A549 (cell line): ENCODE results near the gene TNFRSF1B. TPM values are rescaled to one million over a fixed set of nuclear protein-coding genes. Genes with fewer than 3 reads are reported as not detected.

Source experiments
- ATAC-seq, 2 experiments: fragments of 200-7000 bp in 1 of 2; fragments of >200 bp in 1 of 2; cut with Nextera tagmentation in 1 of 2; cut with Tn5 transposase in 1 of 2; 3 replicates each; pipeline versions ENCODE4 v1.8.0 to v1.9.1; 2018 to 2020; ENCODE audit warnings: mild to moderate bottlenecking in 1 of 2, moderate library complexity in 1 of 2
- CTCF ChIA-PET: fragments of 300-600 bp; sonication (Branson Sonifier 250); formaldehyde crosslinking; extraction: SDS; loops from one replicate; lab custom pipeline; 2021; ENCODE audit warnings: antibody characterized with exemption, inconsistent platforms; lab: Yijun Ruan, JAX
- POLR2A ChIA-PET: fragments of 350-600 bp; formaldehyde crosslinking; extraction: SDS; loops from one replicate; lab custom pipeline; 2021; ENCODE audit warnings: antibody characterized with exemption, inconsistent platforms; lab: Yijun Ruan, JAX
- DNase-seq, 2 experiments: peaks; one replicate each; pipeline versions ENCODE4 v3.0.0 to v3.0.0-alpha.2; 2011 to 2016; ENCODE audit warnings: low read depth in 1 of 2, low spot score in 1 of 2
- FAIRE-seq: peaks from 2 replicates; lab custom pipeline; 2011; peaks lifted over from hg19 to GRCh38; lab: Jason Lieb, UNC
- H3K27ac ChIP-seq, 2 experiments: fragments of >200 bp; sonication (Bioruptor Twin); formaldehyde crosslinking; 3 replicates each; pipeline ENCODE4 v1.5.1; 2016 to 2017
- H3K4me1 ChIP-seq: fragments of >200 bp; sonication (Bioruptor Twin); formaldehyde crosslinking; 3 replicates; pipeline ENCODE4 v1.6.1; 2016
- H3K4me2 ChIP-seq: fragments of >200 bp; sonication (Bioruptor Twin); formaldehyde crosslinking; 3 replicates; pipeline ENCODE4 v1.6.1; 2016
- H3K4me3 ChIP-seq: fragments of >200 bp; sonication (Bioruptor Twin); formaldehyde crosslinking; 3 replicates; pipeline ENCODE4 v1.5.1; 2016
- H3K9me3 ChIP-seq: fragments of >200 bp; sonication (Bioruptor Twin); formaldehyde crosslinking; 3 replicates; pipeline ENCODE4 v1.6.1; 2016
- CHD2 ChIP-seq: fragments of 150-350 bp; IDR thresholded peaks from 2 replicates; pipeline ENCODE4 v1.6.1; 2014; ENCODE audit warnings: low read length; ENCODE audit not compliant: partially characterized antibody
- CHD4 ChIP-seq: fragments of 200-600 bp; sonication (generic); IDR thresholded peaks from 2 replicates; pipeline ENCODE4 v1.6.1; 2016; ENCODE audit warnings: antibody characterized with exemption, mild to moderate bottlenecking, borderline replicate concordance
- CTCF ChIP-seq: fragments of >200 bp; sonication (Bioruptor Twin); formaldehyde crosslinking; IDR thresholded peaks from 3 replicates; pipeline ENCODE4 v1.5.1; 2016
- EHF ChIP-seq: fragments of 250-450 bp; sonication (Bioruptor Pico); IDR thresholded peaks from 2 replicates; pipeline ENCODE4 v1.5.0; 2020; ENCODE audit warnings: mild to moderate bottlenecking
- ELK1 ChIP-seq: fragments of 150-350 bp; IDR thresholded peaks from 2 replicates; pipeline ENCODE4 v1.6.1; 2014; ENCODE audit warnings: low read depth, mild to moderate bottlenecking, low read length
- FOSL2 ChIP-seq, 2 experiments: fragments of 450-650 bp in 1 of 2; fragments of >200 bp in 1 of 2; sonication (Bioruptor Twin) in 1 of 2; formaldehyde crosslinking; IDR thresholded peaks; 2 replicates each; pipeline versions ENCODE4 v1.5.0 to v1.6.1; 2016 to 2020; ENCODE audit warnings: mild to moderate bottlenecking in 1 of 2, moderate library complexity in 1 of 2
- FOXS1 ChIP-seq: fragments of 250-450 bp; sonication (Bioruptor Pico); IDR thresholded peaks from 2 replicates; pipeline ENCODE4 v1.5.0; 2020; ENCODE audit warnings: mild to moderate bottlenecking, moderate library complexity
- HEYL ChIP-seq: fragments of 250-450 bp; sonication (Bioruptor Pico); IDR thresholded peaks from 2 replicates; pipeline ENCODE4 v1.8.0; 2021; ENCODE audit warnings: mild to moderate bottlenecking, moderate library complexity
- HOXA7 ChIP-seq: fragments of 250-450 bp; sonication (Bioruptor Pico); IDR thresholded peaks from 2 replicates; pipeline ENCODE4 v1.5.0; 2020; ENCODE audit warnings: mild to moderate bottlenecking, moderate library complexity
- HOXB5 ChIP-seq: fragments of 250-450 bp; sonication (Bioruptor Pico); IDR thresholded peaks from 2 replicates; pipeline ENCODE4 v1.5.0; 2020; ENCODE audit warnings: mild to moderate bottlenecking, moderate library complexity
- MAFK ChIP-seq: fragments of 450-650 bp; IDR thresholded peaks from 2 replicates; pipeline ENCODE4 v1.6.1; 2014; ENCODE audit not compliant: partially characterized antibody
- MAZ ChIP-seq: fragments of 150-350 bp; IDR thresholded peaks from 2 replicates; pipeline ENCODE4 v1.6.1; 2014; ENCODE audit warnings: antibody characterized with exemption, low read depth, low read length, borderline replicate concordance
- MYC ChIP-seq: IDR thresholded peaks from 2 replicates; pipeline ENCODE4 v1.6.1; 2012; ENCODE audit warnings: mild to moderate bottlenecking, inconsistent platforms, low read length, improper control_type of control experiment, borderline replicate concordance
- PBX3 ChIP-seq: IDR thresholded peaks from 2 replicates; pipeline ENCODE4 v1.6.1; 2012
- RAD21 ChIP-seq, 2 experiments: fragments of >200 bp in 1 of 2; sonication (Bioruptor Twin) in 1 of 2; formaldehyde crosslinking in 1 of 2; IDR thresholded peaks in 1 of 2; conservative IDR thresholded peaks in 1 of 2; 2 replicates in 1 of 2; 3 replicates in 1 of 2; pipeline ENCODE4 v1.6.1; 2012 to 2018; ENCODE audit warnings: inconsistent platforms in 1 of 2
- RFX5 ChIP-seq: fragments of 450-650 bp; IDR thresholded peaks from 2 replicates; pipeline ENCODE4 v1.7.1; 2014; ENCODE audit warnings: antibody characterized with exemption, mild to moderate bottlenecking, moderate library complexity
- RNF2 ChIP-seq: fragments of 200-600 bp; sonication (generic); IDR thresholded peaks from 2 replicates; pipeline ENCODE4 v1.6.1; 2016; ENCODE audit warnings: low read depth, mild to moderate bottlenecking, antibody characterized with exemption, moderate library complexity, borderline replicate concordance
- SMC3 ChIP-seq: fragments of >200 bp; sonication (Bioruptor Twin); formaldehyde crosslinking; IDR thresholded peaks from 3 replicates; pipeline ENCODE4 v1.6.1; 2018; ENCODE audit warnings: inconsistent platforms
- SREBF2 ChIP-seq: fragments of 450-650 bp; IDR thresholded peaks from 2 replicates; pipeline ENCODE4 v1.6.1; 2014; ENCODE audit warnings: mild to moderate bottlenecking, moderate library complexity
- TFCP2L1 ChIP-seq: fragments of 250-450 bp; sonication (Bioruptor Pico); IDR thresholded peaks from 2 replicates; pipeline ENCODE4 v1.5.0; 2021; ENCODE audit warnings: mild to moderate bottlenecking
- ZSCAN20 ChIP-seq: fragments of 250-450 bp; sonication (Bioruptor Pico); IDR thresholded peaks from 2 replicates; pipeline ENCODE4 v1.8.0; 2022; ENCODE audit warnings: mild to moderate bottlenecking, moderate library complexity
- WGBS: methylation state at CpG from one replicate; pipeline ENCODE4 v1.1.6; 2017; ENCODE audit errors: missing lambda C conversion rate; 5-methylcytosine and 5-hydroxymethylcytosine counted together
- polyA plus RNA-seq, 4 experiments: library from polyadenylated mRNA; depleted of rRNA in 3 of 4; stranded (reverse); fragments of >200 nt; fragmentation: RNase III in 1 of 4; extraction: RNeasy Plus Mini Kit Qiagen cat#74134 plus additional on column Dnase treatment in 1 of 4; gene quantifications; 2 replicates in 3 of 4; 3 replicates in 1 of 4; pipeline ENCODE4 v1.2.3, GENCODE V29; 2011 to 2017

Gene TNFRSF1B
- polyA plus RNA-seq, 2 of the 4 experiments (the other 2 are of a cell fraction), result 0.05 to 0.06 TPM

GRCh38 chr1:12146343-12147112, 20.3 kb upstream of the TNFRSF1B start:
- Histone ChIP-seq H3K27ac (no peak overlapping the region), H3K4me2 (no peak overlapping the region), H3K4me3 (no peak overlapping the region), H3K4me1 (peaks cover 4% of the 10 kb centered on the region; the same call in 2 of the 3 replicates), H3K9me3 (no peaks in the 10 kb centered on the region)
- TF ChIP-seq SREBF2 (no peak), HOXA7 (CRISPR knock-in tag) (no peak), CHD2 (no peak), FOSL2 (IDR thresholded peaks at IDR 0.05) (no peak), FOSL2 (CRISPR knock-in tag; IDR thresholded peaks at IDR 0.05) (no peak), RFX5 (no peak), RNF2 (no peak), EHF (CRISPR knock-in tag) (no peak), PBX3 (no peak), FOXS1 (no peak), MAFK (no peak), MYC (no peak), ZSCAN20 (CRISPR knock-in tag) (no peak), SMC3 (no peak), CTCF (no peak), HOXB5 (CRISPR knock-in tag) (no peak), ELK1 (no peak), HEYL (CRISPR knock-in tag) (no peak)
- ChIA-PET POLR2A (no interaction called here), CTCF (interaction anchor here (7.9 kb wide), 1 partner anchor 22 kb away, joined by 48 read pairs; no protein-coding TSS in a partner anchor)
- no peak for FAIRE-seq
- WGBS, result 79% methylated on average over 20 of the region's 20 CpGs
- DNase-seq, result no peak
- no peak for ATAC-seq

- POLR2A ChIA-PET, result no interaction called here
- TF ChIP-seq RNF2, result no peak
- no peak for TF ChIP-seq FOXS1
- no peak for TF ChIP-seq ZSCAN20 (CRISPR knock-in tag)
- no peak for TF ChIP-seq CHD4
- TF ChIP-seq MAZ, result no peak
- no peak for TF ChIP-seq RAD21 (conservative IDR thresholded peaks at IDR 0.05 in 1 of 2, IDR thresholded peaks at IDR 0.05 in 1 of 2)
- no peak for TF ChIP-seq TFCP2L1 (CRISPR knock-in tag)
- Histone ChIP-seq H3K4me3 (no peak overlapping the region), H3K4me2 (no peak overlapping the region), H3K4me1 (peaks cover 4% of the 10 kb centered on the region; the same call in 2 of the 3 replicates), H3K27ac (no peak overlapping the region), H3K9me3 (no peaks in the 10 kb centered on the region)
- DNase-seq (no peak), FAIRE-seq (no peak), ATAC-seq (no peak)
- CTCF ChIA-PET, result interaction anchor here (7.9 kb wide), 1 partner anchor 23 kb away, joined by 48 read pairs; no protein-coding TSS in a partner anchor
- 82% methylated on average over 8 of the region's 8 CpGs for WGBS
Observed at GRCh38 chr1:12147201-12147701, 19.5 kb upstream of the TNFRSF1B start.
